LoVo (cell line): Measurements from ENCODE around the gene PFKP.

Experiments
- DNase-seq: peaks from one replicate; pipeline ENCODE4 v3.0.0-alpha.2; 2016; ENCODE audit warnings: low spot score

PFKP gene

GRCh38 chr10:3136336-3136735 is 69.0 kb downstream of the PFKP start:
- no peak for DNase-seq

GRCh38 chr10:3136763-3137611 is 69.6 kb downstream of the PFKP start:
- no peak for DNase-seq

- DNase-seq, result no peak
These were observed 70.8 kb downstream of the PFKP start for GRCh38 chr10:3137958-3138726.

GRCh38 chr10:3139216-3139910 is 72.0 kb downstream of the PFKP start:
- no peak for DNase-seq

GRCh38 chr10:3140280-3140679 is 72.9 kb downstream of the PFKP start:
- no peak for DNase-seq

- DNase-seq, result no peak
These were observed 74.1 kb downstream of the PFKP start for GRCh38 chr10:3141351-3142005.

- DNase-seq, result no peak
These were observed 75.0 kb downstream of the PFKP start for GRCh38 chr10:3142146-3142875.

- DNase-seq, result no peak
These were observed 76.0 kb downstream of the PFKP start for GRCh38 chr10:3143366-3143765.

GRCh38 chr10:3143791-3144434 is 76.6 kb downstream of the PFKP start:
- no peak for DNase-seq

GRCh38 chr10:3145366-3145765 is 78.0 kb downstream of the PFKP start:
- no peak for DNase-seq

GRCh38 chr10:3146289-3146688 is 78.9 kb downstream of the PFKP start:
- no peak for DNase-seq

- no peak for DNase-seq
These were observed 79.9 kb downstream of the PFKP start for GRCh38 chr10:3147117-3147820.

GRCh38 chr10:3148041-3148440 is 80.7 kb downstream of the PFKP start:
- no peak for DNase-seq

GRCh38 chr10:3148994-3149393 is 81.6 kb downstream of the PFKP start:
- DNase-seq, result no peak

- no peak for DNase-seq
These were observed 82.6 kb downstream of the PFKP start for GRCh38 chr10:3149918-3150317.

GRCh38 chr10:3150366-3150765 is 83.0 kb downstream of the PFKP start:
- no peak for DNase-seq

GRCh38 chr10:3150961-3151360 is 83.6 kb downstream of the PFKP start:
- no peak for DNase-seq

- DNase-seq, result no peak
These were observed 84.7 kb downstream of the PFKP start for GRCh38 chr10:3151889-3152565.

- no peak for DNase-seq
These were observed 85.2 kb downstream of the PFKP start for GRCh38 chr10:3152566-3152935.

GRCh38 chr10:3154666-3155065 is 87.3 kb downstream of the PFKP start:
- DNase-seq, result no peak
